ENCODE data around the gene LHPP.
"Not testable (repeated sequence)": the region's sequence is repeated elsewhere in the genome, so short reads cannot be mapped to it uniquely, and the experiment has no call there.

LHPP gene

DNA sequence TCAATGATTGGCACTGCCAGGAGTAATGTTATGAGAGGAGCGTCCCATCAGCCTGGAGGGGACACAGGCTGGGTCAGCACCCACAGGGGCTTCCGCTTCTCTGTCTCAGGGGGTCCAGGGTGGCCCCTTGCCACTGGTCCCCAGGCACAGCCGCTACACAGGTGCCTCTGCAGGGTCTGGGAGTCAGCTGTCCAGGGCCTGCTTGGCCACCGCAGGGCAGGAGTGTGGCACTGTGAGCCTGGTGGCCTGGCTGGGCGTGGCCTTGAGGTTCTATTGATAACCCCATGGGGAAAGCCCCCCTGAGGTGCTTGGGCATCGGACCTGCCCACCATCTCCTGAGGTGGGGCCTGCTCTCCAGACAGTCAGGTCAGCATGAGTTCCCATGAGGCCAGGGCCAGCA, 136.6 kb downstream of the LHPP start:
- DNase-seq: no peak

DNA sequence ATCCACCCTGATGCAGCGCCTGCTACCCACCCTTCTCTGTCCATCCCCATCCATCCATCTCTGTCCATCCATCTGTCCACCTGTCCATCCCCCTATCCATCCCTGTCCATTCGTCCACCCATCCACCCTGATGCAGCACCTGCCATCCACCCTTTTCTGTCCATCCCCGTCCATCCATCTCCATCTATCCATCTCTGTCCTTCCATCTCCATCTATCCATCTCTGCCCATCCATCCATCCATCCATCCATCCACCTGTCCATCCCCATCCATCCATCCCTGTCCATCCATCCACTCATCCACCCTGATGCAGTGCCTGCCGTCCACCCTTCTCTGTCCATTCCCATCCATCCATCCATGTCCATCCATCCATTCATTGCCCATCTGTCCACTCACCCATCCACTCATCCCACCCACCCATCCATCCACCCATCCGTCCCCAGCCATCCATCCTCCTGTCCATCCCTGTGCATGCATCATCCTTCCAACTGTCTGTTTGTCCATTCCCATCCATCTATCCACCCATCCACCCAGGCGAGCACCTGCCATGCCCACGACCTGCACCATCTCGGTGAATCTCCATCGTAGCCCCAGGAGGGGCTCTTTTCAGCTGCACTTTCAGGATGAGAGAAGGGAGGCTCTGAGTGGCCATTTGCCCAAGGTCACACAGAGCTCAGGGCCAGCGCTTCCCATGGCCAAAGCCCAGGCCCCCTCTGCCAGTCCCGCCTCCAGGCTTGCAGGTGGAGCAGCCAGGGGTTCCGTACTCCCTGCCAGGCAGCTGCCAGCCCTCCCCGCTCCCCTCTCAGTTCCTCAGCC, 137.4 kb downstream of the LHPP start:
- no peak for DNase-seq

DNA sequence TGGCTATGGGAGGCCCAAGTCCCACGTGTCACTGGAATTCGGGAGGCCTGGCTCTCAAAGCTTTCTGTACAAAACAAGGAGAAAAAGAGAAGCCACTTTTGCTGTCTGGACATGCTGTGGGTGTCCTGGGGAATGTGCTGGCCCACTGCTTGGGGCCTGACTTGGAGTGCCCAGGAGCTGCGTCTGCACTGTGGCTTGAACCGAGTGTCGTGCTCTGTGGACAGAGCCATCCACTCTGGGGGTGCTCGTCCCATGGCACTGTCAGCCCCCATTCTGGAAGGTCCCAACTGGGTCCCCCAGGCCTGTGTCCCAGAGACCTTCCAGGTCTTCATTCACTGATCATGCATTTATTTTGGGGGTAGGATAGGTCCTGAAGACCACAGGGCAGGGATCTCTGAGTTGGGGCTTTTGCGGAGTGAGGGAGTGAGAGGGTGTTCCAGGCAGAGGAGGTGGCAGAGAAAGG, 138.0 kb downstream of the LHPP start:
- no peak for DNase-seq

DNA sequence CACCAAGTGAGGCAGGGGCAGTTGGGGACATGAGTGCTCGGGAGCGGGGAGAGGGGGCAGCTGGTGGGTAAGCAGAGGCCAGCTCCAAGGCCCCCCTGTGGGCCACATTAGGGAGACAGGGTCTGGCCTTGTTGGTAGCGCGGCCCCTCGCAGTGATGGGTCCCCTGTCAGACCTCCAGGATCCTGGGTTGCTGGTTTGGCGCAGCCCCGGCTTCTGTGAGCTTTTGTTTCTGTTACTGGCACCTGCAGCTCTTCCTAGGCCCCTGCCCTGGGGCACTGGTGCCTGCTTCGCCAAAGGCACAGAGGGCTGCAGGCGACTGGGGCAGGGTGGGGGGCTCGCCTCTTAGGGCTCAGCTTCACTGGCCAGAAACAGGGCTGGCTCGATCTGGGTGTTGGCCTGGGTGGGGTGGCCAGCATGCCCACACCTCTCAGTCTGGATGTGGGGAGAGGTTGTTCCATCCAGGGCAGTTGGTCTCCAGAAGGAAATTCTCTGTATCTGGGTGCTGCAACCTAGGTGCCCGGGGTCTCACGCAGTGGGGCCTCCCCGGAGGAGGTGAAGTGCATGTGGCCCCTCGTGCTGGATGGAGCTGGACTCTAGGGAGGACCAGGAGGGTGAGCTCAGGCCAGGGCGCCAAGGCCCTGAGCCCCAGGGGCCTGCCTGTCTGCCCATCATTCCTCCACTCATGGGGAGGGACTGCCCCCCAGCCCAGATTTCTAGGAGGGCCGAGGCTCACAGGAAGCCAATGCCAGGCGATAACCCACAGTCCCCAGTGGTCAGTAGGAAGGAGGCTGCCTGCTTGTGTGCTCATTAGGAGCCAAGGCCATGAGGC, 138.6 kb downstream of the LHPP start:
- no peak for DNase-seq

DNA sequence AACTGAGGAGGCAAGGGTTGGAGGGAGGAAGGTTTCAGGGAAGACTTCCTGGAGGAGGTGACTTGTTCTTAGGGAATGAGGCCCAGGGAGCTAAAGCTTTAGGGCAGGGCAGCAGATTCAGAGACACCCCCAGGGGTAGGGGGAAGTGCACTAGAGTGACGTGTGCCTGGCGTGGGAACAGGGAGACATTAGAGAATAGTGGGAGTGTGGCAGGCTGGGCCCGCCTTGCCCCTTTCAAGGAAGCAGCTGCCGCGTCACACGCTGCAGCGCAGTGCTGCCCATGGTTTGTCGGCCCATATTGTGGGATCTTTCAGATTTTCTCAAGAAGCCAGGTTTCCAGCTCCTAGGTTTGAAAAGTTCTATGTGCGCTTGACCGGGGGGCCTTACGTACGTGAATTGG, 139.4 kb downstream of the LHPP start:
- no peak for DNase-seq

- DNase-seq: no peak
These were observed 140.0 kb downstream of the LHPP start for GRCh38 chr10:124601431-124602120.

DNA sequence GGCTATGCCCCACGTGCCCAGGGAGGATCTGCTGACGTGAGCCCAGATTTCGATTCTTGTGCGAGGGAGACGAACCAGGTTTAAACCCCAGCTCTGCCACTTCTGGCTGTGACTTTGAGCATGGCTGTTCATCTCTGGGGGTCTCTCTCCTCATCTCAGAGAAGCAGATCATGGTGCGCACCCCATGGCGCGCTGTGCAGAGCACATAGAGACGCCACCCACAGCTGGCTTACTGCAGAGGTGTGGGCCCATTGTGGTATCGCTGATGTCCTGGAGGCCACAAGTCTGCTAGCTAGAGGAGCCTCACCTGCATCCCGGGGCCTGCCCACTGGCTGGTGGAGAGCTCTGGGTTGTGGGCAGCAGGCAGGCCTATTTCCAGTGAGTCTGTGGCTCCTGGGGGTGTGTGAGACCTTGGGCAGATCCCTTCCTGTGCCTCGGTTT, 140.5 kb downstream of the LHPP start:
- DNase-seq: no peak

DNA sequence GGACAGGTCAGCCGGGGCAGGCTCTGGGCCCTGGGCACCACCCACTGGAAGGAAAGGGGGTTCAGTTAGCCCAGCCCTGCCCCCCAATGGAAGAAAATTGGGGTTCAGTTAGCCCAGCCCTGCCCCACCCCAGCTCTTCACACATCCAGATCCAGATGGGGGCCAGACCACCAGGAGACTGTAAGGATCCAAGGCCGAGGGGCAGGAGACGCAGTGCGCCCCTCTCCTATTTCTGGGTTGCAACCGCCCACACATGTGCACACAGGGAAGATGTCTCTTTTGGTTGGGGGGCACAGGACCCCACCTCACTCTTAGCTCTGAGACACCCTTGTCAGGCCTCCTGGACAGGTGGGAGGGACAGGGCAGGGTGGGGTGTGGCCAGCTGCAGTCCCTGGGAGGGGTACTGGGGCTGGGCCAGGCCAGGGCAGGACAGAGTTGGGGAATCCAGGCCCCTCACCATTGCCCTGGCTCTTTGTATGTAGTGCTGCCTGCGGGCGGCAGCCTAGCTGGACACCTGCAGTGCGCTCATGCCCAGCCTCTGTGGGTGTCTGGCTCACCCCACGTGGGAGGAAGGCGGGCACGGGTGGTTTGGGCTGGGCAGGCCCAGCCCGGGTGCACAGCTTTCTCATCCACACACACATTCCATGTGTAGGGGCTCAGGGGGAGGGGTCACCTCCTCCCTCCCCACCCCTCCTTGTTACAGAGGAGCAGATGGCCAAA, 141.2 kb downstream of the LHPP start:
- DNase-seq: no peak

GRCh38 chr10:124603376-124604213, 142.0 kb downstream of the LHPP start:
- DNase-seq: no peak

DNA sequence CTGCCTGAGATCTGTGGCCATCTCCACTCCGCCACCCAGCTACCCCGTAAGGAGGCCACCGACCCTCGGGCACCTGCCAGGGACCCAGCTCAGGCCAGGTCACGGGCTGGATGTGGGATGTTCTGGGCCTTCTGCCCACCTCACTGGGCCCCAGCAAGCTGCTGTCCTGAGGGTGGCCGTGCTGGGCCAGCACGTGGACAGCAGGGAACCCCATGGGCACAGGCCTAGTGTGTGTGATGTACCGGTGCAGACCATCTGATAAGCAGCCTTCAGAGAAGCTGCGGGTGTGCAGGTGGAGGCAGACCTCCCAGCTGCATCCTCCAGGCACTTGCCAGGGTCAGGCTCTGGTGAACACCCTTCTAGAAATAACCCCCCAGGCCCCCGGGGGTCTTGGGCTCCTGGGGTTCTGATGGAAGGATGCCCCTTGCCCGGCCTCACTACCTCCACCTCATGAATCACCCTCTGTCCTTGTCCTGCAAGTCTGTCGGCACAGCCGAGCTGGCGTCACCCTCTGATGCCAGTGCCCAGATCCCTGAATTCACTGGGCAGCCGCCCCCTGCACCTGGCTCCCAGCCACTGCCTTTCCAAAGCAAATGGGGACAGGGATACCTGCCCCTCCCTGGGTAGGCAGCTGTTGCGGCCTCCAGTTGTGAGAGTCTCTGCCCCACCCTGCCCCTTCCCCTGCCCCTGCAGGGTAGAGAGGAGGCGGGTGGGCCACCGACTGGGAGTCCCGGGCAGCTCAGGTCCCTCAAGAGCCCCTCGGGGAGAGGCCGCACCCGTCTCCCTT, 142.8 kb downstream of the LHPP start:
- DNase-seq: no peak

DNA sequence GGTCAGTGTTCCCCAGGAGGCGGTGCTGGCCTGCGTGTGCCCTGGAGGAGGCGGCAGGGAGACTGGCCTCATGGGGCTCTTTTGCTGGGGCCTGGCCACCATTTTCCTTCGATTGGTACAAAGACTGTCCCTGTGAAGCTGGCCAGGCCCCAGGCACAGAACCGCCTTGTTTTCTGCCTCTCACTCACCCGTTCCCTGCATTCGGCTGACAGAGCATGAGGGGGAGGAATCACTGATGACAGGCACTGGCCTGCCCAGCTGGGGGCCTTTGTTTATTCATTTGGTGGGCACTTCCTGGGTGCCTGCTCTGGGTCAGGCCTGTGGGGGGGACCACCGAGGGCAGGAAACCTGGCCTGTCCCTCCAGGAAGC, 143.4 kb downstream of the LHPP start:
- no peak for DNase-seq

DNA sequence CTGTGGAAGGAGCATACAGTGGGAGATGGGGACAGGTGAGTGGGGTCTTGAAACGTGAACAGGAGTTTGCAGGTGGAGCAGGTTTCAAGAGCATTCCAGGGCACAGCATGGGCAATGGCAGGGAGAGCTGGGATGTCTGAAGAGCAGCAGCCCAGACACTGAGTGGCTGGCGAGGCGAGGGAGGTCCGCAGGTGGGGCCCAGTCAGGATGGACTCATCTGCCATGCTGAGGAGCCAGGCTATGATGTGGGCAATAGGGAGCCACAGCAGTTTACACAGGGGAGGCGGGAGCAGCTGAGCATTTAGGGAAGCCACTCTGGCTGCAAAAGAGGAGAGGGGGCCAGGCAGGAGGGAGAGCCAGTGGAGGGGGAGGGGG, 143.8 kb downstream of the LHPP start:
- no peak for DNase-seq

GRCh38 chr10:124605856-124606812, 144.5 kb downstream of the LHPP start:
- no peak for DNase-seq

GRCh38 chr10:124606822-124607221, 145.2 kb downstream of the LHPP start:
- DNase-seq: no peak

GRCh38 chr10:124607693-124608092, 146.1 kb downstream of the LHPP start:
- DNase-seq: no peak

DNA sequence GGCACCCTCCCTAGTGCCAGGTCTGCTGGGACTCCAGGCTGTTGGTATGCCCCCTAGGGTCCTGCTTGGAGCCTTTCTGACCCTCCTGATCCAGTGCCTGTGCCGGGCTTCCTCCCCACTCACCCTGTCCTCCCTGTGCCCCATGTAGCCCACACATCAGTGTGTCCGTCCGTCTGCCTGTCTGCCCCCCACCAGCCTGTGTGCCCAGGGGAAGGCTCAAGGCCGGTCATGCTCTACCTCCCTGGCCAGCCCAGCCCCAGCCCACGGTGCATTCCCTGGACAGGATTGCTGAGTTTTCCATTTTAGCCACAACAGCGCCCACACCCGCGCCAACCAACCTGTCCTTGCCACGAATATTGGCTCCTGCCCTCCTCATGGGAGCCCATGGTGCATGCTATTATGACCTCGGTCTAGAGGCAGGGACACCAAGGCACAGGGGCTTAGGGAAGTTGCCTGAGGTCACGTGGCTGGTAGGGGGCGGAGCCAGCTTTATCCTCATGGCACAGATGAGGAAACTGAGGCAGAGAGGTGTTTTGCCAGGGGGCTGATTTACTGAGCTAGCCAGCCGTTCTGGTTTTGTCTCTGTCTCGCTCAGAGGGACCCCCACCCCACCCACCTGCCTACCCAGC, 146.6 kb downstream of the LHPP start:
- no peak for DNase-seq

GRCh38 chr10:124609698-124610097, 148.1 kb downstream of the LHPP start:
- no peak for DNase-seq

GRCh38 chr10:124610186-124610585, 148.6 kb downstream of the LHPP start:
- not testable (repeated sequence) for DNase-seq

- DNase-seq: not testable (repeated sequence)
These were observed 149.2 kb downstream of the LHPP start for GRCh38 chr10:124610851-124611250.
